Measurements from ENCODE around the gene LONP2.
"Not testable (repeated sequence)": the region's sequence is repeated elsewhere in the genome, so short reads cannot be mapped to it uniquely, and the experiment has no call there.

LONP2 gene

GRCh38 chr16:48350736-48351135, 106.6 kb downstream of the LONP2 start:
- TF ChIP-seq CTCF (IDR thresholded peaks at IDR 0.05; ENCODE audit: low read depth, low read length): no peak
- no peak overlapping the region for H3K4me3 ChIP-seq (ENCODE audit: low read depth, low read length)
- in situ Hi-C loops (cut with HindIII; ENCODE audit: low sequenced_read_pairs): no loop called here
- DNase-seq (ENCODE audit: low read depth, low spot score): no peak

- DNase-seq (ENCODE audit: low read depth, low spot score): no peak
- in situ Hi-C loops (cut with HindIII; ENCODE audit: low sequenced_read_pairs): no loop called here
- no peak overlapping the region for H3K4me3 ChIP-seq (ENCODE audit: low read depth, low read length)
- TF ChIP-seq CTCF (IDR thresholded peaks at IDR 0.05; ENCODE audit: low read depth, low read length): no peak
These were observed 108.7 kb downstream of the LONP2 start for GRCh38 chr16:48352648-48353390.

- peak; percentile 77 for TF ChIP-seq CTCF (IDR thresholded peaks at IDR 0.05; ENCODE audit: low read depth, low read length)
- DNase-seq (ENCODE audit: low read depth, low spot score): peak; percentile 72
- no peak overlapping the region for H3K4me3 ChIP-seq (ENCODE audit: low read depth, low read length)
- in situ Hi-C loops (cut with HindIII; ENCODE audit: low sequenced_read_pairs): no loop called here
These were observed 109.6 kb downstream of the LONP2 start for GRCh38 chr16:48353565-48354163.

- in situ Hi-C loops (cut with HindIII; ENCODE audit: low sequenced_read_pairs); DNase-seq (ENCODE audit: low read depth, low spot score); H3K4me3 ChIP-seq (ENCODE audit: low read depth, low read length): not testable (repeated sequence)
These were observed 110.3 kb downstream of the LONP2 start for GRCh38 chr16:48354385-48354784.

- no peak for TF ChIP-seq CTCF (IDR thresholded peaks at IDR 0.05; ENCODE audit: low read depth, low read length)
- H3K4me3 ChIP-seq (ENCODE audit: low read depth, low read length): no peak overlapping the region
- no peak for DNase-seq (ENCODE audit: low read depth, low spot score)
- in situ Hi-C loops (cut with HindIII; ENCODE audit: low sequenced_read_pairs): no loop called here
These were observed 111.1 kb downstream of the LONP2 start for GRCh38 chr16:48354877-48355855.

- in situ Hi-C loops (cut with HindIII; ENCODE audit: low sequenced_read_pairs): no loop called here
- H3K4me3 ChIP-seq (ENCODE audit: low read depth, low read length): no peak overlapping the region
- TF ChIP-seq CTCF (IDR thresholded peaks at IDR 0.05; ENCODE audit: low read depth, low read length): no peak
- DNase-seq (ENCODE audit: low read depth, low spot score): no peak
These were observed 112.7 kb downstream of the LONP2 start for GRCh38 chr16:48356633-48357376.
